ENCODE results near the gene GJB1.

GJB1 gene

DNA sequence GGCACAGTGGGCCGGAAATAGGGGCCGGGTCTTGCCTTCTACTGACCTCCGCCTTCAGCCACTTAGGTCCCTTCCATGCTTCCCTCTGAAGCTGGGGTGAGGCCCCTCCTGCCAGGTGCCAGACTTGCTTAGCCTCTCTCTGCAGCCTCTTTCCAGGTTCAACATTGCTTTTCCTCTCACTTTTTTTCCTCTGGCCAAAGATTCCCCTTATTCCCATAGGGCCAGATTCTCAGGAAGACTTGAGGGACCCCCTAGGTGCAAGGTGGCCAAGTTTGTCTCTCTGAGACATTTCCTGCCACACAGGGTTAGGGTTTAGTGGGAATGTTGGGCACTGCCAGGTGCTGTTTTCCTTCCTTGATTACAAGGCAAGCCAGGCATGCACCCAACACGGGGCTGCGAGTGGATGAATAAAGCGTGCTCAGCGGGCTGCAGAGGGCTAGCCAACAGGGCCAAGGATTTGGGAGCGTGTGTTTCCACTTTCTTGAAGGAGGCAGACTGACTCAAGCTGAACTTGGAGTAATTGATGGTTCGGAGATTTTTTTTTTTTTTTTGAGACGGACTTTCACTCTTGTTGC, 7.6 kb upstream of the GJB1 start:
- DNase-seq (ENCODE audit: low read depth in 2 of 2), result no peak

- no peak for DNase-seq (ENCODE audit: low read depth in 2 of 2)
These were observed 6.5 kb upstream of the GJB1 start for GRCh38 chrX:71216485-71216884.

GRCh38 chrX:71217298-71217697, 5.7 kb upstream of the GJB1 start:
- no peak for DNase-seq (ENCODE audit: low read depth in 2 of 2)

- DNase-seq (ENCODE audit: low read depth in 2 of 2), result no peak
These were observed 1.9 kb upstream of the GJB1 start for GRCh38 chrX:71221145-71221544.

DNA sequence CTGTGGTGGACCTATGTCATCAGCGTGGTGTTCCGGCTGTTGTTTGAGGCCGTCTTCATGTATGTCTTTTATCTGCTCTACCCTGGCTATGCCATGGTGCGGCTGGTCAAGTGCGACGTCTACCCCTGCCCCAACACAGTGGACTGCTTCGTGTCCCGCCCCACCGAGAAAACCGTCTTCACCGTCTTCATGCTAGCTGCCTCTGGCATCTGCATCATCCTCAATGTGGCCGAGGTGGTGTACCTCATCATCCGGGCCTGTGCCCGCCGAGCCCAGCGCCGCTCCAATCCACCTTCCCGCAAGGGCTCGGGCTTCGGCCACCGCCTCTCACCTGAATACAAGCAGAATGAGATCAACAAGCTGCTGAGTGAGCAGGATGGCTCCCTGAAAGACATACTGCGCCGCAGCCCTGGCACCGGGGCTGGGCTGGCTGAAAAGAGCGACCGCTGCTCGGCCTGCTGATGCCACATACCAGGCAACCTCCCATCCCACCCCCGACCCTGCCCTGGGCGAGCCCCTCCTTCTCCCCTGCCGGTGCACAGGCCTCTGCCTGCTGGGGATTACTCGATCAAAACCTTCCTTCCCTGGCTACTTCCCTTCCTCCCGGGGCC, 1.2 kb downstream of the GJB1 start:
- no peak for DNase-seq (ENCODE audit: low read depth in 2 of 2)

GRCh38 chrX:71225009-71225408, 2.0 kb downstream of the GJB1 start:
- no peak for DNase-seq (ENCODE audit: low read depth in 2 of 2)

DNA sequence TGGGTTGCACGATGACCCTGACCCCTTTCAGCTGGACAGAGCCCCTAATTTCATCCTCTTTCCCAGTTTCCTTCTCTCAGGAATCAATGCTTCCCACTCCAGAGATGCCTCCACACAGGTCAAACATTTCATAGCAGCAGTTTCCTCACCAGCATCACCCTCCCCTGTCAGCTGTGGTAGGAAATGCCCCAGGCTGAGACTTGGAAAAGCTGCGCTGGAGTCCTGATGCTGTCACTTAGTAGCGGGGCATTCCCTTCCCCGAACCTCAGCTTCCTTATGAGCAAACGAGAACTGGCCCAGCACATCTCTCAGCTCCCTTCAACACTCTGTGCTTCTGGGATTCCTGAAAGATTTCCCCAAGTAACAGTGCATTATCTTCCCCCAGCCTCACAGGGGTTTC, 2.7 kb downstream of the GJB1 start:
- no peak for DNase-seq (ENCODE audit: low read depth in 2 of 2)

DNA sequence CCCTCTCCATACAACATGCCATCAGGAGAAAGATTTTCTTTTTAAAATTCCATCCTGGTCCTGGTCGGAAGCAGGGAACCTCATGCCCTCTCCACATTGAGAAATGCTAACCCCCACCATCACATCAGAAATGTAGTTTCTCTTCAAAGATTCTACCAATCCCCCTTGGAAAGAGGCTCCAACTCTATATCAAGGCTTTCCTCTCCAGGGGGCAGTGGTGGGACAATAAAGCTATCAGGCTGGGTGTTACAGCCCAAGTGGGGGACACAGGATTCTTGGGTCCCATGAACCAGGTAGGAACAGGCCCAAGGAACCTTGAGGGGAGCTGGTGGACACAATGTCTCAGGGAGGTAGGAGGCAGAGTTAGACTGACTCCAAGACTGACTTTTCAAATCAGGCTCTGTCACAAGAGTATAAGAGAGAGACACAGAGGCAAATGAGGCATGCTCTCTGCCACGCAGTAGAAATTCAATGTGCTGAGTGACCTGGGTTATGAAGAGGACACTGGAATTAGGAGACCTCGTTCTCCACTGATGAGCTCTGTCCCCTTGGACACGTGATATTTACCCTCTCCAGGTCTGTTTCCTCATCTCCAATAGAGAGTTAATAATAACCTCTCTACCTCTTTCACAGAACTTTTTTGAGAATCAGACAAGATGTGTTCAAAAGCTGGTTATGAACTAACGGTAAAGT, 4.5 kb downstream of the GJB1 start:
- DNase-seq (ENCODE audit: low read depth in 2 of 2), result no peak

DNA sequence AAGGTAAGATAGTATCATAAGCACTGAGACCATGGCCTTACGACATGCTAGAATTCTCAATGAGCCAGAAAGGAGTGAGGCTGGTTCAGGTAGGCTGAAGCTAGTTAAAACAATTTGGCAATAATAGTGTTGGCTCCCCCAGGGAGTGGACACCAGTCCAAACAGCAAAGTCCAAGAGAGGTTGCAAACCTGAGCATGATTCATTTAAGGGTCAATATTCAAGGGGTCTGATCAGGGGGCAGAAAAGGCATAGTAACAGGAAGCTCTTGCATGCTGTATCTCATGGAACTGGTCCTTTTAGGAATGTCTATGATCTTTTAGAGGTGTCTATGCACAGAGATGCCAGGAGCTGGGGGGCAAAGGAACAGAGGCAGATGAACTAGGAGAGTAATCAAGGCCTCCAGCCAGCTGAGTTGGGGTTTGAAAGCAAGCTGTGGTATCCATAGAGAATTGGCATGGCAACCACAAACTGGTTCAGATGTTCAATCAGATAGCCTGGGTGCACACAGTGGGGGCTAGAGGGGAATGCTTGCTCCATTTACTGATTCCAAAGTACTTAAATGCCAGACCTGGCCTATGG, 5.1 kb downstream of the GJB1 start:
- no peak for DNase-seq (ENCODE audit: low read depth in 2 of 2)

- no peak for DNase-seq (ENCODE audit: low read depth in 2 of 2)
These were observed 12.5 kb downstream of the GJB1 start for GRCh38 chrX:71235482-71235881.

DNA sequence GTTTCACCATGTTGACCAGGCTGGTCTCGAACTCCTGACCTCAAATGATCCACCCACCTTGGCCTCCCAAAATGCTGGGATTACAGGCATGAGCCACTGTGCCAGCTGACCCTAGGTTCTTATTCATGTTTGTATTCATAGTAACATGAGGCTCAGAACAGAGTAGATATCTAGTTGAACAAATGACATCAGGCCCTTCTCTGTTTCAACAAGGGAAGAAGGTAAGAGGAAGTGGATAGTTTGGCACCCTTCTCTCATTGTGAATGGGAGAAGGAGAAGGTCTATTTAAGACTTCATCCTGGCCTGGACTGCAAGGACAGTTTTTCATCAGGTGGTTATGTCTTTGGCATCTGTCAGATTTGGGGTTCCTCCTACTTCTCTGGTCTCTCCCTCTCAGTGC, 13.8 kb downstream of the GJB1 start:
- DNase-seq (ENCODE audit: low read depth in 2 of 2), result no peak

- no peak for DNase-seq (ENCODE audit: low read depth in 2 of 2)
These were observed 16.8 kb downstream of the GJB1 start for GRCh38 chrX:71239781-71240180.

DNA sequence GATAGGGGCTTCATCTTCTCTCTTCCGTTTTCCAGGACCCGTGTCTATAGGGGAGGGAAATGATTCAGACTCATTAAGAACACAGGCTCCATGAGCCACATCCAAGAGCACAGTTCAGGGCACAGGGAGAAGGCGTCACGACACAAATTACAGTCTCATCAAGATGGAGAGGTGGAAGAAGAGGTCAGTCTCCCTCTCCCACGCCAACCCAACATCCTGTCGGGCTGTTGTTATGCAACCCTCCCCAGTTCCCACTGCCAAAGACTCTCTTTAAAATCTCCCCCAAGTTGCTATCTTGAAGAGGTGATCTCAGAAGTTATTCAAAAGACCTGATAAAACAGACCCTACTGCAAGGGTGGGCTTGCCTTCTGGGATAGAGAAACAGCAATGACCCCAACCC, 18.3 kb downstream of the GJB1 start:
- no peak for DNase-seq (ENCODE audit: low read depth in 2 of 2)

- DNase-seq (ENCODE audit: low read depth in 2 of 2), result no peak
These were observed 21.5 kb downstream of the GJB1 start for GRCh38 chrX:71244359-71245128.

- DNase-seq (ENCODE audit: low read depth in 2 of 2), result no peak
These were observed 22.1 kb downstream of the GJB1 start for GRCh38 chrX:71245159-71245558.

DNA sequence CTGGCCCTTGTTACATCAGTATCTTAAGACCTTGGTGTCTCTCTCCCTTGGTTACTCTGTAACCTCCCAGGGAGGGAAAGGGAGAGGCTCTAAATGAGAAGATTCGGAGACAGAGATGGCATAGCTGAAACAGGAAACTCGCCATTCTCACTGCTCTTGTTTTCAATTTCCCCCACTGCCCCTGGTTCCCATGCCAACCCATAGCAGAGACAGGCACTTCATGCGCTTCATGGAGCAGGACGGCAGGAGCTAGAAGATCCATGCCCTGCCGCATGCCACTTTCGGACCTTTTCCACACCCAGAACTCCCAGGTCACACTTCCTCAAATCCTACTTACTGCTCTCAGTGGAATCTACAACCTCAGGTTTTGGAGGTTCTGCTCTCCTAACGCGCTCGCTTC, 27.8 kb downstream of the GJB1 start:
- no peak for DNase-seq (ENCODE audit: low read depth in 2 of 2)

- DNase-seq (ENCODE audit: low read depth in 2 of 2), result no peak
These were observed 28.5 kb downstream of the GJB1 start for GRCh38 chrX:71251466-71251973.

GRCh38 chrX:71252221-71252620, 29.2 kb downstream of the GJB1 start:
- DNase-seq (ENCODE audit: low read depth in 2 of 2), result no peak

DNA sequence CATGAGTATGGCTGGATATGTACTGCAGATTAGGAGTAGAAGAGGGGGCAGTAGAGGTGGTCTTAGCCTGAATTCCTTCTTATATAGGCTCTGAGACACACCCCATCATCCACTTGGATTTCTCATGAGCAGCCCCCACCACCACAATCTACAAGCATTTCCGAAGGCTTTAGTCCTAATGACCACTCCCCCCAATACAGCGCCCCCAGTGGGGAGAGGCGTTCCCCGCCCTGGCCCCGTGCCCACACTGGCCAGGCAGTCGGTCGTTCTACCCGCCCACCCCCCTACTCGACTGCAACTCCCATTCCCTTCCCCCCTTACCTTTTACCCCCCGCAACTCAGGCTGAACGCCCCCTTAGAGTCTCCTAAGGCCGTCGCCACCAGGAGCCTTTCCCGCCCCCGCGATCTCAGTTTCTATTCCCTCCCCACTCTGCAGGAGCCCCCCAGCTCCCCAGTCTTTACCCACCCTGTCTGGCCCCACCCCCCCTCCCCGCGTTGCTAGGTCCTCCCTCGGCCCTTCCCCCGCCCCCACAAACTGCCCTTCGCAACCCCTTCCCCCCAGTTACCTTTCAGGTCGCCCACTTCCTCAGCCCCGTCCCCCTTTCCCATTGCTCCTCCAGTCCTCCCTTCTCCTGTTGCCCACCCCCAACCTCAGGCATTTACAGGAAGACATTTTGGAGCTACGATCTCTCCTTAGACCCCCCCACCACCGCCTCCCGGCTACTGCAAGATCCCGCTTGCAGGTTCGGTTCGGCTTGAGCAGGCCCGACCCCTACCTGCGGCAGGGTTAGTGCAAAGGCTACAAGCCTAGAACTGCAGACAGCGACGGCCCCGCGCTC, 30.4 kb downstream of the GJB1 start:
- no peak for DNase-seq (ENCODE audit: low read depth in 2 of 2)

GRCh38 chrX:71254092-71254963, 31.3 kb downstream of the GJB1 start, which contains the start of gene ZMYM3:
Gene ZMYM3, minus strand, starts transcription at chrX:71254140. Its CDS starts 885 bp downstream, at chrX:71253255.
- peak; percentile 49 to 52 for DNase-seq (ENCODE audit: low read depth in 2 of 2)

Measured in activated CD4-positive, alpha-beta T cell treated with anti-CD3 and anti-CD28 coated beads for 24 hours (primary cell).